Skeletal muscle tissue (tissue), 4 donors: ENCODE measurements around the gene NKPD1. TPM values are rescaled to one million over a fixed set of nuclear protein-coding genes. Genes with fewer than 3 reads are reported as not detected.

ENCODE experiments used
- H3K27ac ChIP-seq: one replicate; pipeline ENCODE4 v1.7.0; 2013; ENCODE audit warnings: mild to moderate bottlenecking, low read depth, low read length, inconsistent platforms
- H3K27me3 ChIP-seq, 3 donors: one replicate each; pipeline ENCODE4 v1.7.0; 2013; ENCODE audit warnings: low read length in 3 of 3; ENCODE audit not compliant: control insufficient read depth in 3 of 3, insufficient read depth in 3 of 3
- H3K36me3 ChIP-seq, 3 donors: one replicate each; pipeline ENCODE4 v1.7.0; 2013; ENCODE audit warnings: low read length in 3 of 3; ENCODE audit not compliant: control insufficient read depth in 3 of 3, insufficient read depth in 3 of 3
- H3K4me1 ChIP-seq, 3 donors: one replicate each; pipeline ENCODE4 v1.7.0; 2013; ENCODE audit warnings: low read length in 3 of 3, mild to moderate bottlenecking in 3 of 3; ENCODE audit not compliant: control insufficient read depth in 3 of 3, insufficient read depth in 3 of 3
- H3K4me3 ChIP-seq, 3 donors: one replicate each; pipeline ENCODE4 v1.7.0; 2013; ENCODE audit warnings: low read length in 3 of 3
- H3K9ac ChIP-seq, 3 donors: one replicate each; pipeline ENCODE4 v1.7.0; 2013; ENCODE audit warnings: low read length in 3 of 3, mild to moderate bottlenecking in 3 of 3, moderate library complexity in 2 of 3, low read depth in 1 of 3
- H3K9me3 ChIP-seq, 3 donors: one replicate each; pipeline ENCODE4 v1.7.0; 2013; ENCODE audit warnings: low read length in 3 of 3; ENCODE audit not compliant: control insufficient read depth in 3 of 3
- total RNA-seq: library from RNA; depleted of rRNA; stranded (reverse); fragments of >200 nt; gene quantifications from one replicate; pipeline ENCODE4 v1.2.3, GENCODE V29; 2014
- donor health status: Osteomylitis.

Gene NKPD1
- total RNA-seq, 1 donor from 2014 or later, result not detected

- H3K4me3 ChIP-seq, result no peak overlapping the region
- peaks cover 34 to 45% (median 43%) of the 10 kb centered on the region in 3 donors for H3K27me3 ChIP-seq
- no peak overlapping the region for H3K27ac ChIP-seq
- H3K9ac ChIP-seq, result no peak overlapping the region
- H3K9me3 ChIP-seq, result no peaks in the 10 kb centered on the region
- peaks cover 15 to 28% (median 24%) of the 10 kb centered on the region in 3 donors for H3K4me1 ChIP-seq
- H3K36me3 ChIP-seq, result peaks cover 3 to 8% (median 6%) of the 10 kb centered on the region in 3 donors
Measured at GRCh38 chr19:45150180-45150579, 10.6 kb downstream of the NKPD1 start.

DNA sequence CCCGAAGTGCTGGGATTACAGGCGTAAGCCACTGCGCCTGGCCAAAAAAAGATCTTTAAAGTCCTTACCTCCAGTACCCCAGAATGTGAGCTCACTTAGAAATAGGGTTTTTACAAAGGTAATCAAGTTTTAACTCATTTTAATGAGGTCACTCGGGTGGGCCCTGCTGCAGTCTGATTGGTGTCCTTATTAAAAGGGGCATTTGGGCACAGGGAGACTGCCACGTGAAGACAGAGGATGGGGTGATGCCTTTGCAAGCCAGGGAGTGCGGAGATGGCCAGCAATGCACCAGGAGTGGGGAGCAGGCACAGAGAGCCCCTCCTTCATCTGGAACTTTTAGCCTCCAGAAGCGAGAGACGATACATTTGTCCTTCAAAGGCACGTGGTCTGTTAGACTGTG lies 11.7 kb downstream of the NKPD1 start:
- no peak overlapping the region for H3K4me3 ChIP-seq
- no peaks in the 10 kb centered on the region for H3K9me3 ChIP-seq
- H3K27me3 ChIP-seq, result peaks cover 34 to 40% (median 39%) of the 10 kb centered on the region in 3 donors
- H3K27ac ChIP-seq, result no peak overlapping the region
- no peak overlapping the region for H3K9ac ChIP-seq
- H3K36me3 ChIP-seq, result peaks cover 3 to 12% (median 10%) of the 10 kb centered on the region in 3 donors
- H3K4me1 ChIP-seq, result peaks cover 15 to 28% (median 24%) of the 10 kb centered on the region in 3 donors

DNA sequence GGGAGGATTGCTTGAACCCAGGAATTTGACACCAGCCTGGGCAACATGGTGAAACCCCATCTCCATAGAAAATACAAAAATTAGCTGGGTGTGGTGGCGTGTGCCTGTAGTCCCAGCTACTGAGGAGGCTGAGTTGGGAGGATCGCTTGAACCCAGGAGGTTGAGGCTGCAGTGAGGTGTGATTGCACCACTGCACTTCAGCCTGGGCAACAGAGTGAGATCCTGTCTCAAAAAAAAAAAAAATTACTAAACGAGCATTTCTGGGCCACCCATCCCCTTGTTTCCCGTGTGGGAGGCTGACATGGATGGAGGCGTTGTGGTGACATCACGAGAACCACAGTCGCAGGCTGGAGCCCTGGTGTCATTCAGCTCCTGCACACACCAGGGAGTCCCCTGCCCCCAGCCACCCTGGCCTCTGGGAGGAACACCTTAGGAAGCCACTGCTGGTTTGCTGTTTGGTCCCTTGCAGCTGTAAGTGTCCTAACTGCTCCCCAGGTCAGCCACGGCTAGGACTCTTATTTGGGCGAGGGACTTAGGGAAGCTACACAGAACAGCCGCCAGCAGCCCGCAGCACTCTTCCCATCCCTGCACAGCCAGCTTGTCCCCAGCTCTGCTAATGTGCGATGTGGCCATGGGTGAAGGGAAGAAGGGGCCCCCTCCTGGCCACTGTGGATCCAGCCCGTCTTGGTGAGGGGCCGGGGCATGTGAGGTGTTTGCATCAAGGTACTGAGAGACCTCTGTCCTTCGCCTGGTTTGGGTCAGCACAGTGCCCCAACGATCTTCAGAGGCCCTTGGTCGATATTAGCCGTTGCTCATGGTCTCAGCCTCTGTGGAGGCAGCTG lies 12.7 kb downstream of the NKPD1 start:
- Histone ChIP-seq H3K4me1 (peaks cover 7 to 17% (median 14%) of the 10 kb centered on the region in 3 donors), H3K27ac (no peak overlapping the region), H3K36me3 (peaks cover 8 to 18% (median 15%) of the 10 kb centered on the region in 3 donors), H3K9me3 (no peaks in the 10 kb centered on the region), H3K27me3 (peaks cover 27 to 30% (median 29%) of the 10 kb centered on the region in 3 donors), H3K9ac (no peak overlapping the region), H3K4me3 (no peak overlapping the region)

DNA sequence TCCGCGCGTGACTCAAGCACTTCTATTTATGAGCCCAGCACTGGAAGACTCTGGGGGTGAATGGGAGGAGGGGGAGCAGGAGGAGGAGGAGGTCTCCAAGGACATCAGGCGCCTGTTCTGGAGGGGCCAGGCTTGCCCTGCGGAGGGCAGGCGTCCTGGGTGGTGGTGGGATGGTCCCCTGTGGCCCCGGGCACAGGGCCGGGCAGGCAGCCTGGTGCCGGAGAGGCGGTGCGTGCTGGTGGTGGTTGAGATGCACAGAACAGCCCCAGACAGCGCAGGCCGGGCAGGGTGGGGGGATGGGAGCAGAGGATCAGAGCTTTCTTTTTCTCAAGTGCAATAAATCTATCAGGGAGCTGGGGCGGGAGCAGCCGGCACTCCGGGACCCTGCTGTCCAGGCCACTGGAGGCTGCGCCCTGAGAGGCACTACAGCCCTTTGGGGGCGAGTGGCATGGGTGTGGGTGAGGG lies 14.0 kb downstream of the NKPD1 start:
- H3K4me3 ChIP-seq, result no peak overlapping the region
- H3K27me3 ChIP-seq, result peaks cover 15 to 17% (median 16%) of the 10 kb centered on the region in 3 donors
- H3K9me3 ChIP-seq, result no peaks in the 10 kb centered on the region
- peaks cover 0 to 4% (median 1%) of the 10 kb centered on the region in 3 donors for H3K4me1 ChIP-seq
- H3K27ac ChIP-seq, result no peak overlapping the region
- no peak overlapping the region for H3K9ac ChIP-seq
- peaks cover 13 to 29% (median 24%) of the 10 kb centered on the region in 3 donors for H3K36me3 ChIP-seq

DNA sequence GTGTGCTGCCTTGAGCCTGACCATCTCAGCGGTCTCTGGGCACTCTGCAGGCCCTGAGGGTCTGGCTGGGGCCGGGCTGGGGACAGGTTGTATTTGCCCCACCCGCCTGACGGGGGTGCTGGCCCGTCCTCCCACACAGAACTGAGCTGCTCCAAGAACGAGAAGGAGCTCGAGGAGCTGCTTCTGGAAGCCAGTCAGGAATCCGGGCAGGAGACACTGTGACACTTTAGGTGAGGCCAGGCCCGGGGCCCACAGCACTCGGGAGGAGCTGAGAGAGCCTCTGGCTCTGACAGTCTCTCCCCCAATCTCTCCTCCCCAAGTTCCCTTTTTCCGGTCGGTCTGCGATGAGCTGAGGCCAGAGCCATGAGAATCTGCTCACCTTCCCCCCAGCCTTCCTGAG lies 14.5 kb downstream of the NKPD1 start:
- Histone ChIP-seq H3K9me3 (no peaks in the 10 kb centered on the region), H3K27ac (no peak overlapping the region), H3K9ac (no peak overlapping the region), H3K36me3 (peaks cover 17 to 34% (median 26%) of the 10 kb centered on the region in 3 donors), H3K4me3 (no peak overlapping the region), H3K4me1 (peaks cover 0 to 4% (median 0%) of the 10 kb centered on the region in 3 donors), H3K27me3 (peaks cover 9 to 12% (median 11%) of the 10 kb centered on the region in 3 donors)

- Histone ChIP-seq H3K36me3 (peaks cover 20 to 37% (median 30%) of the 10 kb centered on the region in 3 donors), H3K9me3 (no peaks in the 10 kb centered on the region), H3K9ac (no peak overlapping the region), H3K27me3 (peaks cover 3 to 4% (median 4%) of the 10 kb centered on the region in 3 donors), H3K4me1 (peaks cover 0 to 4% (median 0%) of the 10 kb centered on the region in 3 donors), H3K4me3 (no peak overlapping the region), H3K27ac (no peak overlapping the region)
Measured at GRCh38 chr19:45145270-45146189, 15.3 kb downstream of the NKPD1 start.

- Histone ChIP-seq H3K4me1 (peaks cover 0 to 4% (median 0%) of the 10 kb centered on the region in 3 donors), H3K9ac (no peak overlapping the region), H3K27me3 (peaks cover 0 to 3% (median 0%) of the 10 kb centered on the region in 3 donors), H3K27ac (no peak overlapping the region), H3K9me3 (no peaks in the 10 kb centered on the region), H3K4me3 (no peak overlapping the region), H3K36me3 (peaks cover 20 to 37% (median 30%) of the 10 kb centered on the region in 3 donors)
Measured at GRCh38 chr19:45144431-45145269, 16.1 kb downstream of the NKPD1 start.

DNA sequence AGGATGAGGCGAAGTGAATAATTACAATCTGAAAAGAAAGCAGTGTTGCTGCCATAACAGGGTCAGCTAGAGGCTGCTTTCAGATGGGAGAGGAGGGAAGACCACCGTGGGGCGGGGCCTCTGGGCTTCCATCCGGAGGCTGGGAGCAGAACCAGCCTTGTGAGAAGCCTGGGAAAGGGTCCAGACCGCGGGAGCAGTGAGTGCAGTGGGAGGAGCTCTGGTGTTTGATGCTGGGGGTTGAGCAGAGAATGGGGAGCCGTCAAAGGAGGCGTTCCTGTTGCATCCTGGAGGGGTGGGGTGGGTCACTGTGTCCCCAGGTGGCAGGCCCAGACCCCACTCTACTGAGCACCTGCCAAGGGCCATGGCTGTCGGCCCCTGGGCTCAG lies 18.1 kb downstream of the NKPD1 start:
- no peaks in the 10 kb centered on the region for H3K27me3 ChIP-seq
- peaks cover 0 to 4% (median 0%) of the 10 kb centered on the region in 3 donors for H3K4me1 ChIP-seq
- H3K9ac ChIP-seq, result no peak overlapping the region
- H3K4me3 ChIP-seq, result no peak overlapping the region
- H3K27ac ChIP-seq, result no peak overlapping the region
- H3K9me3 ChIP-seq, result no peaks in the 10 kb centered on the region
- peaks cover 20 to 37% (median 30%) of the 10 kb centered on the region in 3 donors for H3K36me3 ChIP-seq
